ENCODE measurements around the gene WASL.
"Not testable (repeated sequence)": the region's sequence is repeated elsewhere in the genome, so short reads cannot be mapped to it uniquely, and the experiment has no call there.

The WASL gene

GRCh38 chr7:123657304-123657685, 91.5 kb downstream of the WASL start:
- no peak for DNase-seq (ENCODE audit: low spot score)

GRCh38 chr7:123656544-123657303, 92.1 kb downstream of the WASL start:
- DNase-seq (ENCODE audit: low spot score): no peak

GRCh38 chr7:123655614-123656013, 93.2 kb downstream of the WASL start, which contains the start of gene LMOD2:
LMOD2 (plus strand) TSS chr7:123655866; CDS start chr7:123655964, 98 bp downstream.
- DNase-seq (ENCODE audit: low spot score): no peak

- no peak for DNase-seq (ENCODE audit: low spot score)
These were observed 95.6 kb downstream of the WASL start for GRCh38 chr7:123653162-123653561.

- no peak for DNase-seq (ENCODE audit: low spot score)
These were observed 96.4 kb downstream of the WASL start for GRCh38 chr7:123652406-123652805.

GRCh38 chr7:123650595-123650994, 98.2 kb downstream of the WASL start:
- no peak for DNase-seq (ENCODE audit: low spot score)

GRCh38 chr7:123649964-123650363, 98.8 kb downstream of the WASL start:
- no peak for DNase-seq (ENCODE audit: low spot score)

GRCh38 chr7:123647106-123647730, 101.6 kb downstream of the WASL start:
- no peak for DNase-seq (ENCODE audit: low spot score)

- DNase-seq (ENCODE audit: low spot score): no peak
These were observed 103.3 kb downstream of the WASL start for GRCh38 chr7:123645516-123645915.

GRCh38 chr7:123643495-123644441, 105.0 kb downstream of the WASL start:
- DNase-seq (ENCODE audit: low spot score): no peak

- no peak for DNase-seq (ENCODE audit: low spot score)
These were observed 106.9 kb downstream of the WASL start for GRCh38 chr7:123641901-123642300.

GRCh38 chr7:123640583-123640982, 108.2 kb downstream of the WASL start:
- no peak for DNase-seq (ENCODE audit: low spot score)

GRCh38 chr7:123639631-123640030, 109.2 kb downstream of the WASL start:
- no peak for DNase-seq (ENCODE audit: low spot score)

GRCh38 chr7:123637878-123638277, 110.9 kb downstream of the WASL start:
- no peak for DNase-seq (ENCODE audit: low spot score)

- DNase-seq (ENCODE audit: low spot score): peak; percentile 19
These were observed 111.6 kb downstream of the WASL start for GRCh38 chr7:123637203-123637602.

GRCh38 chr7:123635551-123636359, 113.0 kb downstream of the WASL start:
- DNase-seq (ENCODE audit: low spot score): peak; percentile 57

- DNase-seq (ENCODE audit: low spot score): not testable (repeated sequence)
These were observed 114.7 kb downstream of the WASL start for GRCh38 chr7:123634011-123634573.

GRCh38 chr7:123633553-123633952, 115.2 kb downstream of the WASL start:
- no peak for DNase-seq (ENCODE audit: low spot score)

GRCh38 chr7:123632808-123633207, 116.0 kb downstream of the WASL start:
- DNase-seq (ENCODE audit: low spot score): no peak
